HCT116 (cell line): ENCODE results near the gene SYT7.

Experiments used
- CEBPB ChIP-seq: IDR thresholded peaks from 2 replicates; pipeline ENCODE4 v1.6.1; 2012; ENCODE audit warnings: low read depth
- EZH2 ChIP-seq: fragments of 200-600 bp; sonication (generic); IDR thresholded peaks from 2 replicates; pipeline ENCODE4 v1.6.1; 2017; ENCODE audit warnings: antibody characterized with exemption, mixed run types
- POLR2A ChIP-seq: IDR thresholded peaks from 2 replicates; pipeline ENCODE4 v1.7.0; 2011; ENCODE audit warnings: borderline replicate concordance; ENCODE audit not compliant: insufficient read depth, insufficient read length; ENCODE audit errors: extremely low read depth
- TF ChIP-seq, protein P1 (sequence below), 3 experiments: fragments of 200-600 bp in 1 of 3; sonication (generic) in 1 of 3; IDR thresholded peaks in 2 of 3; conservative IDR thresholded peaks in 1 of 3; 2 replicates each; pipeline ENCODE4 v1.5.1; 2012 to 2017; ENCODE audit warnings: low read depth in 2 of 3, low read length in 2 of 3, antibody characterized with exemption in 1 of 3, borderline replicate concordance in 1 of 3, control low read depth in 1 of 3, mild to moderate bottlenecking in 1 of 3, mixed read lengths in 1 of 3, mixed run types in 1 of 3, moderate library complexity in 1 of 3; ENCODE audit not compliant: insufficient read depth in 1 of 3
- TF ChIP-seq, protein P2 (sequence below): IDR thresholded peaks from 2 replicates; pipeline ENCODE4 v1.6.1; 2012; ENCODE audit warnings: low read depth

DNA sequence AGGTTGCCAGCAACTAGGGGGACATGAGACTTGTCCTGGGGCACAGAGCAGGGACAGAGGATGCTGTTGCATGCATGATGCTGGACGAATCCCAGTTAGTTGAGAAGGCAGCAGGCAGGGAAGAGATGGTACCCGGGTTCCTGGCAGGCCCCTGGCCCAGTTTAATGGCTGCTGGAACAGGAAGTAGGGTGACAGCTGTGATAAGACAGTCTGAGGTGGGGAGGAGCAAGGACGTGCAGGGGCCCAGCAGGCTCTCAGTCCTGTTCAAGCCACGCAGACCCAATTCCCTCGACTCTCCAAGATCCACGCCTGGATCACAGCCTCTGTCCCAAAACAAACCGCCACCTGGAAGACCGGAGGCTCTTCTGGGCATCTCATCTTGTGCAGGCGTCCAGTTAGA, 40.3 kb downstream of the SYT7 start:
- TF ChIP-seq CEBPB (no peak), POLR2A (no peak), EZH2 (no peak)
- TF ChIP-seq, protein P1, sequence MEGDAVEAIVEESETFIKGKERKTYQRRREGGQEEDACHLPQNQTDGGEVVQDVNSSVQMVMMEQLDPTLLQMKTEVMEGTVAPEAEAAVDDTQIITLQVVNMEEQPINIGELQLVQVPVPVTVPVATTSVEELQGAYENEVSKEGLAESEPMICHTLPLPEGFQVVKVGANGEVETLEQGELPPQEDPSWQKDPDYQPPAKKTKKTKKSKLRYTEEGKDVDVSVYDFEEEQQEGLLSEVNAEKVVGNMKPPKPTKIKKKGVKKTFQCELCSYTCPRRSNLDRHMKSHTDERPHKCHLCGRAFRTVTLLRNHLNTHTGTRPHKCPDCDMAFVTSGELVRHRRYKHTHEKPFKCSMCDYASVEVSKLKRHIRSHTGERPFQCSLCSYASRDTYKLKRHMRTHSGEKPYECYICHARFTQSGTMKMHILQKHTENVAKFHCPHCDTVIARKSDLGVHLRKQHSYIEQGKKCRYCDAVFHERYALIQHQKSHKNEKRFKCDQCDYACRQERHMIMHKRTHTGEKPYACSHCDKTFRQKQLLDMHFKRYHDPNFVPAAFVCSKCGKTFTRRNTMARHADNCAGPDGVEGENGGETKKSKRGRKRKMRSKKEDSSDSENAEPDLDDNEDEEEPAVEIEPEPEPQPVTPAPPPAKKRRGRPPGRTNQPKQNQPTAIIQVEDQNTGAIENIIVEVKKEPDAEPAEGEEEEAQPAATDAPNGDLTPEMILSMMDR (IDR thresholded peaks at IDR 0.05 in 2 of 3, conservative IDR thresholded peaks at IDR 0.05 in 1 of 3; ENCODE audit: borderline replicate concordance in 1 of 3, insufficient read depth in 1 of 3, low read depth in 2 of 3, low read length in 2 of 3), result no peak
- TF ChIP-seq, protein P2, sequence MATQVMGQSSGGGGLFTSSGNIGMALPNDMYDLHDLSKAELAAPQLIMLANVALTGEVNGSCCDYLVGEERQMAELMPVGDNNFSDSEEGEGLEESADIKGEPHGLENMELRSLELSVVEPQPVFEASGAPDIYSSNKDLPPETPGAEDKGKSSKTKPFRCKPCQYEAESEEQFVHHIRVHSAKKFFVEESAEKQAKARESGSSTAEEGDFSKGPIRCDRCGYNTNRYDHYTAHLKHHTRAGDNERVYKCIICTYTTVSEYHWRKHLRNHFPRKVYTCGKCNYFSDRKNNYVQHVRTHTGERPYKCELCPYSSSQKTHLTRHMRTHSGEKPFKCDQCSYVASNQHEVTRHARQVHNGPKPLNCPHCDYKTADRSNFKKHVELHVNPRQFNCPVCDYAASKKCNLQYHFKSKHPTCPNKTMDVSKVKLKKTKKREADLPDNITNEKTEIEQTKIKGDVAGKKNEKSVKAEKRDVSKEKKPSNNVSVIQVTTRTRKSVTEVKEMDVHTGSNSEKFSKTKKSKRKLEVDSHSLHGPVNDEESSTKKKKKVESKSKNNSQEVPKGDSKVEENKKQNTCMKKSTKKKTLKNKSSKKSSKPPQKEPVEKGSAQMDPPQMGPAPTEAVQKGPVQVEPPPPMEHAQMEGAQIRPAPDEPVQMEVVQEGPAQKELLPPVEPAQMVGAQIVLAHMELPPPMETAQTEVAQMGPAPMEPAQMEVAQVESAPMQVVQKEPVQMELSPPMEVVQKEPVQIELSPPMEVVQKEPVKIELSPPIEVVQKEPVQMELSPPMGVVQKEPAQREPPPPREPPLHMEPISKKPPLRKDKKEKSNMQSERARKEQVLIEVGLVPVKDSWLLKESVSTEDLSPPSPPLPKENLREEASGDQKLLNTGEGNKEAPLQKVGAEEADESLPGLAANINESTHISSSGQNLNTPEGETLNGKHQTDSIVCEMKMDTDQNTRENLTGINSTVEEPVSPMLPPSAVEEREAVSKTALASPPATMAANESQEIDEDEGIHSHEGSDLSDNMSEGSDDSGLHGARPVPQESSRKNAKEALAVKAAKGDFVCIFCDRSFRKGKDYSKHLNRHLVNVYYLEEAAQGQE, result no peak
